Upper lobe of left lung (tissue), 6 donors: ENCODE results near the gene MAP2K5. TPM values are rescaled to one million over a fixed set of nuclear protein-coding genes. Genes with fewer than 3 reads are reported as not detected.

Experiments used
- ATAC-seq, 2 donors: fragments of 200-7000 bp; cut with Tn5 transposase; one replicate each; pipeline ENCODE4 v1.9.1; 2022; ENCODE audit warnings: mild to moderate bottlenecking in 2 of 2, moderate library complexity in 2 of 2; ENCODE audit not compliant: low FRiP score in 2 of 2
- DNase-seq, 2 donors: peaks; one replicate each; pipeline ENCODE4 v3.0.0-alpha.2; 2019 to 2020
- H3K27ac ChIP-seq, 4 donors: fragments of 200-600 bp; sonication (generic); one replicate each; pipeline ENCODE4 v1.5.1; 2016 to 2019
- H3K27me3 ChIP-seq, 4 donors: fragments of 200-600 bp; sonication (generic); one replicate each; pipeline ENCODE4 v1.5.1; 2017 to 2019
- H3K36me3 ChIP-seq, 4 donors: fragments of 200-600 bp; sonication (generic); one replicate each; pipeline ENCODE4 v1.5.1; 2016 to 2019
- H3K4me1 ChIP-seq, 4 donors: fragments of 200-600 bp; sonication (generic); one replicate each; pipeline ENCODE4 v1.5.1; 2018 to 2019
- H3K4me3 ChIP-seq, 4 donors: fragments of 200-600 bp; sonication (generic); one replicate each; pipeline ENCODE4 v1.5.1; 2017 to 2019; ENCODE audit warnings: mild to moderate bottlenecking in 2 of 4, moderate library complexity in 1 of 4
- H3K9me3 ChIP-seq, 4 donors: fragments of 200-600 bp; sonication (generic); one replicate each; pipeline ENCODE4 v1.5.1; 2018 to 2019
- EP300 ChIP-seq, 4 donors: sonication (generic); formaldehyde crosslinking; IDR thresholded peaks; one replicate each; pipeline ENCODE4 v1.5.1; 2017; ENCODE audit warnings: antibody characterized with exemption in 4 of 4, control low read depth in 2 of 4
- POLR2A ChIP-seq, 4 donors: fragments of 450-650 bp; IDR thresholded peaks; one replicate each; pipeline ENCODE4 v1.5.1; 2016 to 2017; ENCODE audit warnings: antibody characterized with exemption in 4 of 4, mild to moderate bottlenecking in 2 of 4
- POLR2AphosphoS5 ChIP-seq, 2 donors: sonication (generic); formaldehyde crosslinking; IDR thresholded peaks; one replicate each; pipeline ENCODE4 v1.5.1; 2017; ENCODE audit warnings: antibody characterized with exemption in 2 of 2
- WGBS, 2 donors: methylation state at CpG; one replicate each; pipeline ENCODE4 v1.1.5; 2017 to 2018; 5-methylcytosine and 5-hydroxymethylcytosine counted together
- total RNA-seq, 6 donors: library from RNA; depleted of rRNA in 4 of 6; stranded (reverse); fragments of >200 nt in 4 of 6; gene quantifications; one replicate each; pipeline versions ENCODE4 v1.1.0 to v1.2.1, GENCODE V29; 2016 to 2021
- TF ChIP-seq, protein P1 (sequence below), 6 experiments: fragments of 450-650 bp in 4 of 6; fragments of 200-600 bp in 2 of 6; sonication (generic) in 2 of 6; IDR thresholded peaks; one replicate each; pipeline ENCODE4 v1.5.1; 2016 to 2019; ENCODE audit warnings: antibody characterized with exemption in 6 of 6
- donor health status: DM: no; HTN: no; CAD: no; lungs with moderate emphysema.
- donor health status: DM: no; HTN: yes; CAD: no; lungs with severe emphysema.

Gene MAP2K5
- total RNA-seq, 6 donors from 2014 or later = 7.8 to 25.6 (median 16.0) TPM

DNA sequence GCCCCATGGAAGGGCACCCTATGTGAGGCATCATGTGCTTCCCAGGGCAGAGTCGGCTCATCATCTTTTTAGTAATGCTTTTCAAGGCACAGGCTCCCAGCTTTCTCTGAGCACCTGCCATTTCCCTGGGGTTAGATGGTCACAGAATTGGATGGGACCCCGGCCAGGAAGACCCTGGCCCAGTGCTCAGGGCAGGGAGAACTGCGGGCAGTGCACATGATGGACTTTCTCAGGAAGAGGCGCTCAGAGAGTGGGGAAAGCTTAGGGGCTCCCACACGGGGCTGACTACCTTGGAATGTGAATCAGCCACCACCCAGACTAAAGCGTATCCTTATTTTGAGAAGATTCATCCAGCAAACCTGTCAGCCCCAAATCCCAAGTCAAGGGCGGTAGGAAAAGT lies 266.3 kb downstream of the MAP2K5 start:
- no peak overlapping the region for H3K27ac ChIP-seq
- no peak overlapping the region for H3K4me3 ChIP-seq
- H3K27me3 ChIP-seq = no peaks in the 10 kb centered on the region
- no peak for DNase-seq
- H3K9me3 ChIP-seq = no peaks in the 10 kb centered on the region
- WGBS, 2 donors = 93 to 95% methylated on average over 7 of the region's 7 CpGs
- H3K36me3 ChIP-seq = peaks cover 0 to 16% (median 6%) of the 10 kb centered on the region in 4 donors
- no peak for ATAC-seq
- TF ChIP-seq, protein P1, sequence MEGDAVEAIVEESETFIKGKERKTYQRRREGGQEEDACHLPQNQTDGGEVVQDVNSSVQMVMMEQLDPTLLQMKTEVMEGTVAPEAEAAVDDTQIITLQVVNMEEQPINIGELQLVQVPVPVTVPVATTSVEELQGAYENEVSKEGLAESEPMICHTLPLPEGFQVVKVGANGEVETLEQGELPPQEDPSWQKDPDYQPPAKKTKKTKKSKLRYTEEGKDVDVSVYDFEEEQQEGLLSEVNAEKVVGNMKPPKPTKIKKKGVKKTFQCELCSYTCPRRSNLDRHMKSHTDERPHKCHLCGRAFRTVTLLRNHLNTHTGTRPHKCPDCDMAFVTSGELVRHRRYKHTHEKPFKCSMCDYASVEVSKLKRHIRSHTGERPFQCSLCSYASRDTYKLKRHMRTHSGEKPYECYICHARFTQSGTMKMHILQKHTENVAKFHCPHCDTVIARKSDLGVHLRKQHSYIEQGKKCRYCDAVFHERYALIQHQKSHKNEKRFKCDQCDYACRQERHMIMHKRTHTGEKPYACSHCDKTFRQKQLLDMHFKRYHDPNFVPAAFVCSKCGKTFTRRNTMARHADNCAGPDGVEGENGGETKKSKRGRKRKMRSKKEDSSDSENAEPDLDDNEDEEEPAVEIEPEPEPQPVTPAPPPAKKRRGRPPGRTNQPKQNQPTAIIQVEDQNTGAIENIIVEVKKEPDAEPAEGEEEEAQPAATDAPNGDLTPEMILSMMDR (IDR thresholded peaks at IDR 0.05) = no peak
- TF ChIP-seq POLR2A (IDR thresholded peaks at IDR 0.05) (no peak), EP300 (IDR thresholded peaks at IDR 0.05) (no peak), POLR2AphosphoS5 (IDR thresholded peaks at IDR 0.05) (no peak)
- no peaks in the 10 kb centered on the region for H3K4me1 ChIP-seq

DNA sequence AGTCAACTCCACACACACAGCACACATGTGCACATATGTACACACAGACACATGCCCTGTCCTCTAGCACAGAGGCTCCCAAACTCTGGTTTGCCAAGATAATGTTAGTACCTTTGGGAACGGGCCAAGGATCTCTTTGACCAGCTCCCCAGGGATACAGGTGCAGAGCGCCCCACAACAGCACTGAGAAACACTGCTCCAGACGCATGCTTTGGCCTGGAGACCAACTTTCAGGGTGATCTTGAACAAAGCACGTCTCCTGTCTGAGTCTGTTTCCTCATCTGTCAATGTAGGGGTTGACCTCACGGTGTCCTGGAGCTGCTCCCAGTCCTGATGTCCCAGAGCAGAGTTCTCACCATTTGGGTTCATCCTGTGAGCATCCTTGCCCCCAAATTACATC lies 266.9 kb downstream of the MAP2K5 start:
- ATAC-seq (no peak), DNase-seq (no peak)
- no peaks in the 10 kb centered on the region for H3K4me1 ChIP-seq
- no peak for TF ChIP-seq POLR2A (IDR thresholded peaks at IDR 0.05)
- TF ChIP-seq, protein P1 (IDR thresholded peaks at IDR 0.05) = no peak
- TF ChIP-seq POLR2AphosphoS5 (IDR thresholded peaks at IDR 0.05) = no peak
- no peak for TF ChIP-seq EP300 (IDR thresholded peaks at IDR 0.05)
- no peaks in the 10 kb centered on the region for H3K27me3 ChIP-seq
- H3K9me3 ChIP-seq = no peaks in the 10 kb centered on the region
- no peak overlapping the region for H3K27ac ChIP-seq
- H3K36me3 ChIP-seq = peaks cover 0 to 12% (median 6%) of the 10 kb centered on the region in 4 donors
- WGBS, 2 donors = 83 to 89% methylated on average over 1 to 5 of the region's 5 CpGs
- no peak overlapping the region for H3K4me3 ChIP-seq

DNA sequence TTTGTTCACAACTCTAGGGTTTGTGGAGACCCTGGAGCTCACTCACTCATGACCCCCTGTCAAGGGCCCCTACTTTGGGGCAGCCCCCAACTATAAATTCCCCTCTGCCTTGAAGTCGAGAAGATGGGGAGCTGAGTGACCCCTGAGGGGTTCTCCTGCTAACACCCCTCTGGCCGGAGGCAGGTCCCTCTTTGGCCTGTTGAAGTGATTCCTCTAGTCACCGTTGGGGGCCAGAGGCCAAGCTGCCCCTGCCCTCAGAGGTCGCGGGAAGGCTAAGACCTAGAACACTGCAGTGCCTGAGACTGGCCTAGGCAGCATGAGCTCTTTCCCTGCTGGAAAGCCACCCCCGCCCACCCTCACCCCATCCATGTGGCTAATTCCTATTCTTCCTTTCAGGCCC lies 267.4 kb downstream of the MAP2K5 start:
- H3K9me3 ChIP-seq = no peaks in the 10 kb centered on the region
- no peaks in the 10 kb centered on the region for H3K4me1 ChIP-seq
- H3K4me3 ChIP-seq = no peak overlapping the region
- no peak for DNase-seq
- H3K27me3 ChIP-seq = no peaks in the 10 kb centered on the region
- peaks cover 0 to 12% (median 6%) of the 10 kb centered on the region in 4 donors for H3K36me3 ChIP-seq
- TF ChIP-seq POLR2A (IDR thresholded peaks at IDR 0.05) (no peak), EP300 (IDR thresholded peaks at IDR 0.05) (no peak), POLR2AphosphoS5 (IDR thresholded peaks at IDR 0.05) (no peak)
- TF ChIP-seq, protein P1 (IDR thresholded peaks at IDR 0.05) = no peak
- ATAC-seq = no peak
- 90 to 92% methylated on average over 5 to 6 of the region's 6 CpGs for WGBS, 2 donors
- no peak overlapping the region for H3K27ac ChIP-seq

DNA sequence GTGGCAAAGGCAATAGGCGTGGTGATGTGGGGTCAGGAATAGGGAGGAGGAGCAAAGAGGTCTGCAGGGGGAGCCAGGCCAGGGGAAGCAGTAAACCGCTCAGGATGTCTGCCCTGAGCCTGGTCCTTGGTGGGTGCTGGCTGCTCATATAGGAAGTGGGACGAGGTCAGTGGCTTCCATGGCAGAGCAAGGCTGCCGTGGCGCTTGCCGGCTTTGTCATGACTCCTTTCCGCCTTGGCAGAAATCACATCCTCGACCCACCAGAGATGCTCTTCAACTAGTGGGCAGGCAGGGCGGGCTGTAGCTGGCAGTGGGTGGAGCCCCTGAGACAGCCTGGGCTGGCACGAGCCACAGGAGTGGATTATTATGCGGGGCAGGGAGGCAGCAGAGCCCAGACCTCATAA lies 269.7 kb downstream of the MAP2K5 start:
- 55 to 78% methylated on average over 11 of the region's 11 CpGs for WGBS, 2 donors
- peaks cover 0 to 4% (median 1%) of the 10 kb centered on the region in 4 donors for H3K36me3 ChIP-seq
- H3K4me1 ChIP-seq = no peaks in the 10 kb centered on the region
- DNase-seq (peak in 1 of 2 donors; percentile 42), ATAC-seq (no peak)
- no peak for TF ChIP-seq EP300 (IDR thresholded peaks at IDR 0.05)
- TF ChIP-seq, protein P1 (IDR thresholded peaks at IDR 0.05) = no peak
- no peak for TF ChIP-seq POLR2A (IDR thresholded peaks at IDR 0.05)
- no peak for TF ChIP-seq POLR2AphosphoS5 (IDR thresholded peaks at IDR 0.05)
- no peak overlapping the region for H3K4me3 ChIP-seq
- H3K27ac ChIP-seq = no peak overlapping the region
- no peaks in the 10 kb centered on the region for H3K27me3 ChIP-seq
- peaks cover 0 to 9% (median 3%) of the 10 kb centered on the region in 4 donors for H3K9me3 ChIP-seq

DNA sequence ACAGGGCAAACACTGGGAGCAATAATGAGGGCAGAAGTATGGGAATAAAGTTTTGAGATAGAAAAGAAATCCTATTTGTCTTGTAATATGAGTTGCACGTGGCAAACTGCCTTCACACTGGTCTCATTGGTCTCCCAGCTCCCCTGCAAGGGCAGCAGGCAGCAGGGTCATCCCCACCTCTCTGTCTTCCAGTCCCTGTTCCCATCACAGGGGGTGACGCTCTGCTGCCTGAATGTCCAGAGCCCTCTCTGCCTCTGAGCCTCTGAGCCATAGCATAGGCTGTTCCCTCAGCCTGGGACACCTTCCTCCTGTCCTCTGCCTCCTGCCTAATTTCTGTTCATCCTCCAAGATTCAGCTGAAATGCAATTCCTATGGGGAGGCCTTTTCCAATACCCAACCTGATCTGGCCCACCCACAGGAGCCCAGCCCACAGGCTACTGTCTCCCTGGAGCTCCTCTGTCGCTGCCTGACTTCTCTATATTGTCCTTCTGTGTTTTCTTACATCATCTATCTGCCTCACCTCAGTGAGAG lies 270.7 kb downstream of the MAP2K5 start:
- peaks cover 0 to 4% (median 0%) of the 10 kb centered on the region in 4 donors for H3K36me3 ChIP-seq
- no peaks in the 10 kb centered on the region for H3K27me3 ChIP-seq
- H3K9me3 ChIP-seq = peaks cover 0 to 9% (median 3%) of the 10 kb centered on the region in 4 donors
- ATAC-seq = no peak
- H3K27ac ChIP-seq = no peak overlapping the region
- H3K4me1 ChIP-seq = no peaks in the 10 kb centered on the region
- TF ChIP-seq POLR2AphosphoS5 (IDR thresholded peaks at IDR 0.05) (no peak), EP300 (IDR thresholded peaks at IDR 0.05) (no peak), POLR2A (IDR thresholded peaks at IDR 0.05) (no peak)
- TF ChIP-seq, protein P1 (IDR thresholded peaks at IDR 0.05) = no peak
- H3K4me3 ChIP-seq = no peak overlapping the region
- 83 to 93% methylated on average over 3 of the region's 3 CpGs for WGBS, 2 donors
- DNase-seq = no peak
